ENCODE measurements around the gene ZBTB47.

Gene ZBTB47

GRCh38 chr3:42686832-42687650, 33.5 kb downstream of the ZBTB47 start:
- no peak for DNase-seq

GRCh38 chr3:42688016-42688415, 34.5 kb downstream of the ZBTB47 start:
- no peak for DNase-seq

- no peak for DNase-seq
Measured at GRCh38 chr3:42688487-42689420, 35.3 kb downstream of the ZBTB47 start.

- no peak for DNase-seq
Measured at GRCh38 chr3:42689421-42690014, 36.0 kb downstream of the ZBTB47 start.

GRCh38 chr3:42690191-42690590, 36.7 kb downstream of the ZBTB47 start:
- DNase-seq, result no peak

GRCh38 chr3:42690766-42691680, 37.5 kb downstream of the ZBTB47 start:
- no peak for DNase-seq

- DNase-seq, result no peak
Measured at GRCh38 chr3:42691816-42692666, 38.5 kb downstream of the ZBTB47 start.

GRCh38 chr3:42692667-42693529, 39.4 kb downstream of the ZBTB47 start:
- DNase-seq, result no peak

GRCh38 chr3:42693530-42693930, 40.0 kb downstream of the ZBTB47 start:
- no peak for DNase-seq

- no peak for DNase-seq
Measured at GRCh38 chr3:42694366-42694765, 40.9 kb downstream of the ZBTB47 start.

- DNase-seq, result no peak
Measured at GRCh38 chr3:42696356-42697288, 43.1 kb downstream of the ZBTB47 start.

- DNase-seq, result no peak
Measured at GRCh38 chr3:42697289-42698051, 44.0 kb downstream of the ZBTB47 start.

GRCh38 chr3:42698216-42698910, 44.9 kb downstream of the ZBTB47 start:
- no peak for DNase-seq

GRCh38 chr3:42698911-42699230, 45.4 kb downstream of the ZBTB47 start:
- DNase-seq, result no peak

- DNase-seq, result no peak
Measured at GRCh38 chr3:42699511-42699971, 46.0 kb downstream of the ZBTB47 start.

GRCh38 chr3:42700366-42701288, 47.1 kb downstream of the ZBTB47 start:
- DNase-seq, result no peak
